Glutamatergic neuron (in vitro differentiated cells): ENCODE data around the gene CCDC188. TPM values are rescaled to one million over a fixed set of nuclear protein-coding genes. Genes with fewer than 3 reads are reported as not detected.
A peak's percentile ranks its signal among the peaks of the same experiment; 100 is the strongest.

Source experiments
- DNase-seq: peaks from one replicate; pipeline ENCODE4 v3.0.0; 2022
- H3K27ac Mint-ChIP-seq: one replicate; pipeline ENCODE4 v1.8.0; 2020; ENCODE audit warnings: mild to moderate bottlenecking, mixed read lengths, inconsistent platforms; ENCODE audit not compliant: unreplicated experiment
- H3K27me3 Mint-ChIP-seq: one replicate; pipeline ENCODE4 v1.8.0; 2020; ENCODE audit warnings: mild to moderate bottlenecking, moderate library complexity, mixed read lengths, inconsistent platforms; ENCODE audit not compliant: unreplicated experiment
- H3K36me3 Mint-ChIP-seq: one replicate; pipeline ENCODE4 v1.8.0; 2020; ENCODE audit warnings: mild to moderate bottlenecking, mixed read lengths, inconsistent platforms; ENCODE audit not compliant: unreplicated experiment
- H3K4me1 Mint-ChIP-seq: one replicate; pipeline ENCODE4 v1.8.0; 2020; ENCODE audit warnings: mild to moderate bottlenecking, low read depth, mixed read lengths, inconsistent platforms; ENCODE audit not compliant: unreplicated experiment
- H3K4me3 Mint-ChIP-seq: one replicate; pipeline ENCODE4 v1.8.0; 2020; ENCODE audit warnings: mild to moderate bottlenecking, mixed read lengths, inconsistent platforms; ENCODE audit not compliant: unreplicated experiment
- H3K9me3 Mint-ChIP-seq: one replicate; pipeline ENCODE4 v1.8.0; 2020; ENCODE audit warnings: mild to moderate bottlenecking, moderate library complexity, mixed read lengths, inconsistent platforms; ENCODE audit not compliant: unreplicated experiment
- CTCF ChIP-seq: fragments of 200-600 bp; sonication (generic); IDR thresholded peaks from one replicate; pipeline ENCODE4 v1.5.0; 2021; ENCODE audit not compliant: partially characterized antibody, unreplicated experiment
- total RNA-seq: library from RNA; stranded (reverse); fragmentation: NEBNext Ultra II Directional; extraction: Animal tissue kit (Norgen Biotek cat#: 25700); gene quantifications from one replicate; pipeline ENCODE4 v1.2.1, GENCODE V29; 2021; ENCODE audit not compliant: unreplicated experiment

Gene CCDC188
- total RNA-seq, 1 donor from 2014 or later = 0.54 TPM

GRCh38 chr22:20181194-20181883, 30.5 kb upstream of the CCDC188 start:
- H3K27ac Mint-ChIP-seq = no peak overlapping the region
- no peak for DNase-seq
- no peak overlapping the region for H3K4me3 Mint-ChIP-seq
- no peaks in the 10 kb centered on the region for H3K36me3 Mint-ChIP-seq
- H3K9me3 Mint-ChIP-seq = peaks cover 2% of the 10 kb centered on the region
- peaks cover 5% of the 10 kb centered on the region for H3K27me3 Mint-ChIP-seq
- no peak for TF ChIP-seq CTCF
- peaks cover 5% of the 10 kb centered on the region for H3K4me1 Mint-ChIP-seq

GRCh38 chr22:20180640-20181039, 29.8 kb upstream of the CCDC188 start:
- Mint-ChIP-seq H3K4me3 (no peak overlapping the region), H3K27me3 (peaks cover 6% of the 10 kb centered on the region), H3K9me3 (peaks cover 2% of the 10 kb centered on the region), H3K36me3 (no peaks in the 10 kb centered on the region), H3K27ac (no peak overlapping the region), H3K4me1 (peaks cover 5% of the 10 kb centered on the region)
- no peak for TF ChIP-seq CTCF
- DNase-seq = no peak

- Mint-ChIP-seq H3K36me3 (no peaks in the 10 kb centered on the region), H3K27ac (no peak overlapping the region), H3K4me1 (peaks cover 5% of the 10 kb centered on the region), H3K9me3 (peaks cover 2% of the 10 kb centered on the region), H3K4me3 (no peak overlapping the region), H3K27me3 (peaks cover 6% of the 10 kb centered on the region)
- peak; percentile 46 for DNase-seq
- peak; percentile 50 for TF ChIP-seq CTCF
Measured at GRCh38 chr22:20180245-20180630, 29.4 kb upstream of the CCDC188 start.

GRCh38 chr22:20179455-20180244, 28.8 kb upstream of the CCDC188 start:
- no peak for TF ChIP-seq CTCF
- Mint-ChIP-seq H3K36me3 (no peaks in the 10 kb centered on the region), H3K9me3 (peaks cover 2% of the 10 kb centered on the region), H3K27me3 (peaks cover 6% of the 10 kb centered on the region), H3K4me1 (peaks cover 5% of the 10 kb centered on the region), H3K4me3 (no peak overlapping the region), H3K27ac (no peak overlapping the region)
- no peak for DNase-seq

- H3K4me3 Mint-ChIP-seq = no peak overlapping the region
- no peak for DNase-seq
- H3K36me3 Mint-ChIP-seq = no peaks in the 10 kb centered on the region
- no peak overlapping the region for H3K27ac Mint-ChIP-seq
- H3K4me1 Mint-ChIP-seq = peaks cover 5% of the 10 kb centered on the region
- H3K27me3 Mint-ChIP-seq = peaks cover 6% of the 10 kb centered on the region
- no peak for TF ChIP-seq CTCF
- H3K9me3 Mint-ChIP-seq = peaks cover 2% of the 10 kb centered on the region
Measured at GRCh38 chr22:20178915-20179227, 28.0 kb upstream of the CCDC188 start.
